ENCODE results near the gene CREBZF.
"Not testable (repeated sequence)": the region's sequence is repeated elsewhere in the genome, so short reads cannot be mapped to it uniquely, and the experiment has no call there.

Gene CREBZF

DNA sequence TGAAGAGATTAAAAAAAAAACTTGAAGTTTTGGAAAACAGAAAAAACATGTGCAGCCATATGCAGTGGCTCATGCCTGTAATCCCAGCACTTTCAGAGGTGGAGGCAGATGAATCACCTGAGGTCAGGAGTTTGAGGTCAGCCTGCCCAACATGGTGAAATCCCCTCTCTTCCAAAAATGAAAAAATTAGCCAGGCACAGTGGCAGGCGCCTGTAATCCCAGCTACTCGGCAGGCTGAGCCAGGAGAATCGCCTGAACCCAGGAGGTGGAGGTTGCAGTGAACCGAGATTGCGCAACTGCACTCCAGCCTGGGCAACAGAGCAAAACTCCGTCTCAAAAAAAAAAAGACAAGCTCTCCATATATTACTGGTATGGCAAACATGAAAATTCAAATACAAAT, 45.4 kb downstream of the CREBZF start:
- no peak for DNase-seq

DNA sequence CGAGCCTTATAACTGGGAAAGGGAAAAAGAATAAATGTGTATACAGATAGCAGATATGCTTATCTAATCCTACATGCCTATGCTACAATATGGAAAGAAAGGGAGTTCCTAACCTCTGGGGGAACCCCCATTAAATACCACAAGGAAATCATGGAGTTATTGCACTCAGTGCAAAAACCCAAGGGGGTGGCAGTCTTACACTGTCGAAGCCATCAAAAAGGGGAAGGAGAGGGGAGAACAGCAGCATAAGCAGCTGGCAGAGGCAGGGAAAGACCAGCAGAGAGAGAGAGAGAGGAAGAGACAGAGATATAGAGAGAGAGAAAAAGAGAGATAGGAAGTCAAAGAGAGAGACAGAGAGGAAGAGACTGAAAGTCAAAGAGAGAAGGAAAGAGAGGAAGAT, 53.3 kb downstream of the CREBZF start:
- DNase-seq: not testable (repeated sequence)

All from femur (tissue), 1 donor.